ENCODE results near the gene BSN. TPM values are rescaled to one million over a fixed set of nuclear protein-coding genes. Genes with fewer than 3 reads are reported as not detected.

Gene BSN
- polyA plus RNA-seq, 1 donor (not counting 4 experiments of a cell fraction or from before 2014, with no cell fraction given) = under 0.01 TPM

GRCh38 chr3:49709852-49710251 is 155.6 kb downstream of the BSN start:
- H3K79me2 ChIP-seq (ENCODE audit: control insufficient read depth, insufficient read depth, low read length) = no peaks in the 10 kb centered on the region
- H3K27me3 ChIP-seq (ENCODE audit: control insufficient read depth, extremely low read depth, insufficient read depth, low read length) = no peaks in the 10 kb centered on the region
- peaks cover 7% of the 10 kb centered on the region for H3K4me1 ChIP-seq (ENCODE audit: control insufficient read depth, extremely low read depth, insufficient read depth, low read length)
- peaks cover 5 to 20% of the 10 kb centered on the region in 2 experiments for H3K36me3 ChIP-seq (ENCODE audit: control insufficient read depth in 2 of 2, extremely low read depth in 1 of 2, insufficient read depth in 2 of 2, low read length in 2 of 2)
- no peak for TF ChIP-seq EZH2 (IDR thresholded peaks at IDR 0.05; ENCODE audit: low read length)
- TF ChIP-seq CTCF (optimal IDR thresholded peaks at IDR 0.05 in 1 of 3, IDR thresholded peaks at IDR 0.05 in 1 of 3, conservative IDR thresholded peaks at IDR 0.05 in 1 of 3; ENCODE audit: extremely low read depth in 1 of 3, insufficient read depth in 2 of 3, low read length in 3 of 3) = no peak
- DNase-seq (ENCODE audit: low read depth, low spot score) (no peak), FAIRE-seq (no peak)
- no peaks in the 10 kb centered on the region for H3K9me3 ChIP-seq (ENCODE audit: control insufficient read depth, low read depth, low read length)
- H3K27ac ChIP-seq (ENCODE audit: control insufficient read depth, insufficient read depth, low read length) = no peak overlapping the region
- no peak overlapping the region for H3K4me2 ChIP-seq (ENCODE audit: control insufficient read depth, extremely low read depth, insufficient read depth, low read depth, low read length)
- no peaks in the 10 kb centered on the region for H4K20me1 ChIP-seq (ENCODE audit: control insufficient read depth, extremely low read depth, insufficient read depth, low read length)
- no peak overlapping the region for H3K9ac ChIP-seq (ENCODE audit: control insufficient read depth, extremely low read depth, insufficient read depth, low read length)
- H3K4me3 ChIP-seq (ENCODE audit: control insufficient read depth in 2 of 3, extremely low read depth in 1 of 3, insufficient read depth in 2 of 3, low read depth in 1 of 3, low read length in 3 of 3) = no peak overlapping the region
- dilution Hi-C loops (cut with MboI; ENCODE audit: extremely low pct_ligation_motif_present, low sequenced_read_pairs) = no loop called here
- no peaks in the 10 kb centered on the region for H3K9me1 ChIP-seq (ENCODE audit: control insufficient read depth, extremely low read depth, insufficient read depth, low read length)
- H2AFZ ChIP-seq (ENCODE audit: control insufficient read depth, low read length) = no peak overlapping the region

GRCh38 chr3:49711489-49711888 is 157.2 kb downstream of the BSN start:
- TF ChIP-seq EZH2 (IDR thresholded peaks at IDR 0.05; ENCODE audit: low read length) = no peak
- no peak for TF ChIP-seq CTCF (optimal IDR thresholded peaks at IDR 0.05 in 1 of 3, IDR thresholded peaks at IDR 0.05 in 1 of 3, conservative IDR thresholded peaks at IDR 0.05 in 1 of 3; ENCODE audit: extremely low read depth in 1 of 3, insufficient read depth in 2 of 3, low read length in 3 of 3)
- H2AFZ ChIP-seq (ENCODE audit: control insufficient read depth, low read length) = no peak overlapping the region
- H3K4me2 ChIP-seq (ENCODE audit: control insufficient read depth, extremely low read depth, insufficient read depth, low read depth, low read length) = no peak overlapping the region
- dilution Hi-C loops (cut with MboI; ENCODE audit: extremely low pct_ligation_motif_present, low sequenced_read_pairs) = no loop called here
- H3K9ac ChIP-seq (ENCODE audit: control insufficient read depth, extremely low read depth, insufficient read depth, low read length) = no peak overlapping the region
- H3K9me3 ChIP-seq (ENCODE audit: control insufficient read depth, low read depth, low read length) = no peaks in the 10 kb centered on the region
- no peaks in the 10 kb centered on the region for H3K9me1 ChIP-seq (ENCODE audit: control insufficient read depth, extremely low read depth, insufficient read depth, low read length)
- FAIRE-seq (no peak), DNase-seq (ENCODE audit: low read depth, low spot score) (no peak)
- H3K27ac ChIP-seq (ENCODE audit: control insufficient read depth, insufficient read depth, low read length) = no peak overlapping the region
- no peaks in the 10 kb centered on the region for H4K20me1 ChIP-seq (ENCODE audit: control insufficient read depth, extremely low read depth, insufficient read depth, low read length)
- no peak overlapping the region for H3K4me3 ChIP-seq (ENCODE audit: control insufficient read depth in 2 of 3, extremely low read depth in 1 of 3, insufficient read depth in 2 of 3, low read depth in 1 of 3, low read length in 3 of 3)
- peaks cover 0 to 22% of the 10 kb centered on the region in 2 experiments for H3K36me3 ChIP-seq (ENCODE audit: control insufficient read depth in 2 of 2, extremely low read depth in 1 of 2, insufficient read depth in 2 of 2, low read length in 2 of 2)
- H3K4me1 ChIP-seq (ENCODE audit: control insufficient read depth, extremely low read depth, insufficient read depth, low read length) = peaks cover 7% of the 10 kb centered on the region
- no peaks in the 10 kb centered on the region for H3K79me2 ChIP-seq (ENCODE audit: control insufficient read depth, insufficient read depth, low read length)
- no peaks in the 10 kb centered on the region for H3K27me3 ChIP-seq (ENCODE audit: control insufficient read depth, extremely low read depth, insufficient read depth, low read length)
